K562 (cell line): ENCODE measurements around the gene HOXB5. TPM values are rescaled to one million over a fixed set of nuclear protein-coding genes. Genes with fewer than 3 reads are reported as not detected.

Experiments
- CCAR2 ChIP-seq: fragments of 200-400 bp; formaldehyde crosslinking; IDR thresholded peaks from 2 replicates; pipeline ENCODE4 v1.6.1; 2017; ENCODE audit warnings: mild to moderate bottlenecking, low read depth, low read length
- CCNT2 ChIP-seq: IDR thresholded peaks from 2 replicates; pipeline ENCODE4 v1.6.1; 2011; ENCODE audit warnings: borderline replicate concordance, low read depth, mild to moderate bottlenecking, moderate library complexity, mixed read lengths, low read length; ENCODE audit not compliant: insufficient read length; ENCODE audit errors: extremely low read depth
- CXXC5 ChIP-seq: fragments of 250-450 bp; sonication (Bioruptor Pico); IDR thresholded peaks from 2 replicates; pipeline ENCODE4 v1.8.0; 2022; ENCODE audit warnings: inconsistent platforms, mild to moderate bottlenecking, moderate library complexity
- HINFP ChIP-seq: fragments of 450-650 bp; conservative IDR thresholded peaks from 2 replicates; pipeline ENCODE4 v1.6.1; 2016; ENCODE audit warnings: missing genetic modification characterization, low read depth, mild to moderate bottlenecking, control low read depth, missing compliant biosample characterization
- L3MBTL2 ChIP-seq: fragments of 450-650 bp; IDR thresholded peaks from 2 replicates; pipeline ENCODE4 v1.6.1; 2016; ENCODE audit warnings: mild to moderate bottlenecking, moderate library complexity
- MAFF ChIP-seq: IDR thresholded peaks from 2 replicates; pipeline ENCODE4 v1.6.1; 2012; ENCODE audit warnings: low read length, improper control_type of control experiment
- MGA ChIP-seq: fragments of 450-650 bp; IDR thresholded peaks from 2 replicates; pipeline ENCODE4 v1.6.1; 2016; ENCODE audit warnings: mild to moderate bottlenecking, moderate library complexity
- NFYB ChIP-seq: IDR thresholded peaks from 2 replicates; pipeline ENCODE4 v1.6.1; 2011; ENCODE audit warnings: mild to moderate bottlenecking, moderate library complexity; ENCODE audit not compliant: insufficient read length; ENCODE audit errors: extremely low read depth
- PHB ChIP-seq: fragments of 250-450 bp; sonication (Bioruptor Pico); IDR thresholded peaks from 2 replicates; pipeline ENCODE4 v1.5.0; 2021
- PTRF ChIP-seq: fragments of 450-650 bp; IDR thresholded peaks from 2 replicates; pipeline ENCODE4 v1.6.1; 2016; ENCODE audit warnings: mild to moderate bottlenecking, missing genetic modification characterization, missing compliant biosample characterization
- RBBP5 ChIP-seq: fragments of 200-600 bp; sonication (generic); IDR thresholded peaks from 2 replicates; pipeline ENCODE4 v1.6.1; 2012; ENCODE audit warnings: borderline replicate concordance, mild to moderate bottlenecking, low read length, control low read depth, inconsistent platforms; ENCODE audit not compliant: insufficient read depth, poor library complexity, severe bottlenecking
- RBM25 ChIP-seq: fragments of 200-400 bp; formaldehyde crosslinking; IDR thresholded peaks from 2 replicates; pipeline ENCODE4 v1.6.1; 2018; ENCODE audit warnings: low read length, low read depth, moderate library complexity; ENCODE audit not compliant: severe bottlenecking
- ZBTB43 ChIP-seq: sonication (generic); formaldehyde crosslinking; IDR thresholded peaks from 2 replicates; pipeline ENCODE4 v1.8.0; 2023; ENCODE audit warnings: mild to moderate bottlenecking, missing genetic modification reagents
- ZNF830 ChIP-seq: fragments of 250-450 bp; sonication (Bioruptor Pico); IDR thresholded peaks from 2 replicates; pipeline ENCODE4 v1.5.0; 2021; ENCODE audit warnings: mild to moderate bottlenecking
- polyA plus RNA-seq, 8 experiments: library from polyadenylated mRNA; depleted of rRNA in 4 of 8; stranded (reverse) in 5 of 8; unstranded in 3 of 8; fragments of >200 nt; fragmentation: Nextera tagmentation in 2 of 8; fragmentation: Illumina TruSeq in 1 of 8; extraction: Ambion mirVana in 2 of 8; extraction: Trizol in 1 of 8; gene quantifications; 2 replicates each; pipeline versions ENCODE4 v1.2.1 to v1.2.3, GENCODE V29; 2011 to 2014; ENCODE audit warnings: inconsistent platforms in 1 of 8, missing spikeins in 1 of 8
- total RNA-seq, 7 experiments: library from RNA; depleted of rRNA in 6 of 7; stranded (reverse); fragments of >200 nt in 6 of 7; fragmentation: Illumina TruSeq in 2 of 7; extraction: Trizol in 2 of 7; gene quantifications; 2 replicates each; pipeline versions ENCODE4 v1.2.1 to v1.2.3, GENCODE V29; 2011 to 2021; ENCODE audit warnings: low replicate concordance in 1 of 7

HOXB5 gene
- total and polyA plus RNA-seq, 9 of the 15 experiments (the other 6 are each of a cell fraction or from before 2014, with no cell fraction given) = 0.24 to 2.7 (median 0.65) TPM

GRCh38 chr17:48605409-48605919, 11.9 kb upstream of the HOXB5 start (continued):
- TF ChIP-seq MGA (peak; percentile 74), PTRF (tag) (no peak), PHB (CRISPR knock-in tag) (no peak), RBM25 (no peak), CXXC5 (no peak), ZBTB43 (CRISPR knock-in tag) (no peak), CCNT2 (no peak), HINFP (tag) (no peak), L3MBTL2 (peak; percentile 81), ZNF830 (CRISPR knock-in tag) (no peak), CCAR2 (no peak), MAFF (no peak), NFYB (no peak), RBBP5 (no peak)
